HEK293 (cell line): ENCODE measurements around the gene SAFB.
A peak's percentile ranks its signal among the peaks of the same experiment; 100 is the strongest.

Experiments
- GLIS1 ChIP-seq: fragments of 450-650 bp; formaldehyde crosslinking; IDR thresholded peaks from 2 replicates; pipeline ENCODE4 v1.5.1; 2016; ENCODE audit warnings: missing biosample characterization, missing genetic modification characterization
- GLIS2 ChIP-seq: fragments of 450-650 bp; formaldehyde crosslinking; IDR thresholded peaks from 2 replicates; pipeline ENCODE4 v1.5.1; 2016; ENCODE audit warnings: missing biosample characterization, missing genetic modification characterization
- HOXC10 ChIP-seq: sonication (generic); formaldehyde crosslinking; IDR thresholded peaks from 2 replicates; pipeline ENCODE4 v1.8.1; 2023; ENCODE audit warnings: mild to moderate bottlenecking, missing genetic modification reagents
- IKZF3 ChIP-seq: fragments of 450-650 bp; IDR thresholded peaks from 2 replicates; pipeline ENCODE4 v1.5.0; 2018; ENCODE audit warnings: missing biosample characterization, mild to moderate bottlenecking, missing genetic modification characterization, moderate library complexity
- KLF8 ChIP-seq: fragments of 450-650 bp; formaldehyde crosslinking; IDR thresholded peaks from 2 replicates; pipeline ENCODE4 v1.5.1; 2016; ENCODE audit warnings: missing biosample characterization, missing genetic modification characterization
- PBX3 ChIP-seq: sonication (generic); formaldehyde crosslinking; IDR thresholded peaks from 2 replicates; pipeline ENCODE4 v1.8.1; 2022; ENCODE audit warnings: mild to moderate bottlenecking, moderate library complexity, missing genetic modification reagents
- PRDM6 ChIP-seq: fragments of 450-650 bp; formaldehyde crosslinking; IDR thresholded peaks from 2 replicates; pipeline ENCODE4 v1.5.1; 2017; ENCODE audit warnings: missing biosample characterization, missing genetic modification characterization
- SCRT1 ChIP-seq: fragments of 450-650 bp; formaldehyde crosslinking; IDR thresholded peaks from 2 replicates; pipeline ENCODE4 v1.5.1; 2016; ENCODE audit warnings: missing biosample characterization, missing genetic modification characterization, borderline replicate concordance
- SETDB1 ChIP-seq: IDR thresholded peaks from one replicate; pipeline ENCODE4 v1.6.1; 2017; ENCODE audit warnings: mild to moderate bottlenecking, low read length, moderate library complexity, mixed read lengths; ENCODE audit not compliant: insufficient read length
- WT1 ChIP-seq: fragments of 450-650 bp; formaldehyde crosslinking; IDR thresholded peaks from 2 replicates; pipeline ENCODE4 v1.5.1; 2016; ENCODE audit warnings: missing biosample characterization, missing genetic modification characterization
- ZBTB1 ChIP-seq: fragments of 450-650 bp; formaldehyde crosslinking; IDR thresholded peaks from 2 replicates; pipeline ENCODE4 v1.5.1; 2016; ENCODE audit warnings: missing biosample characterization, missing genetic modification characterization
- ZFP3 ChIP-seq: fragments of 450-650 bp; formaldehyde crosslinking; IDR thresholded peaks from 2 replicates; pipeline ENCODE4 v1.5.1; 2016; ENCODE audit warnings: low read depth, missing biosample characterization, missing genetic modification characterization
- ZFP41 ChIP-seq: fragments of 450-650 bp; formaldehyde crosslinking; IDR thresholded peaks from 2 replicates; pipeline ENCODE4 v1.5.1; 2016; ENCODE audit warnings: missing biosample characterization, missing genetic modification characterization, borderline replicate concordance
- ZNF169 ChIP-seq: fragments of 450-650 bp; formaldehyde crosslinking; IDR thresholded peaks from 2 replicates; pipeline ENCODE4 v1.5.1; 2016; ENCODE audit warnings: missing biosample characterization, missing genetic modification characterization
- ZNF19 ChIP-seq: fragments of 450-650 bp; formaldehyde crosslinking; IDR thresholded peaks from 2 replicates; pipeline ENCODE4; 2016; ENCODE audit warnings: missing biosample characterization, missing genetic modification characterization, low read depth
- ZNF2 ChIP-seq: fragments of 450-650 bp; formaldehyde crosslinking; IDR thresholded peaks from 2 replicates; pipeline ENCODE4 v1.5.1; 2016; ENCODE audit warnings: missing biosample characterization, missing genetic modification characterization
- ZNF211 ChIP-seq: fragments of 450-650 bp; formaldehyde crosslinking; IDR thresholded peaks from 2 replicates; pipeline ENCODE4 v1.5.1; 2016; ENCODE audit warnings: low read depth, missing biosample characterization, missing genetic modification characterization
- ZNF335 ChIP-seq: fragments of 450-650 bp; formaldehyde crosslinking; conservative IDR thresholded peaks from 2 replicates; pipeline ENCODE4 v1.5.1; 2016; ENCODE audit warnings: missing biosample characterization, missing genetic modification characterization
- ZNF473 ChIP-seq: fragments of 450-650 bp; formaldehyde crosslinking; IDR thresholded peaks from 2 replicates; pipeline ENCODE4 v1.5.1; 2017; ENCODE audit warnings: missing biosample characterization, missing genetic modification characterization
- ZNF549 ChIP-seq: fragments of 450-650 bp; IDR thresholded peaks from 2 replicates; pipeline ENCODE4 v1.5.1; 2018; ENCODE audit warnings: missing biosample characterization, missing genetic modification characterization, mild to moderate bottlenecking, inconsistent platforms, moderate library complexity
- ZNF585B ChIP-seq: fragments of 450-650 bp; formaldehyde crosslinking; IDR thresholded peaks from 2 replicates; pipeline ENCODE4 v1.5.1; 2016; ENCODE audit warnings: missing biosample characterization, missing genetic modification characterization
- ZNF596 ChIP-seq: fragments of 450-650 bp; IDR thresholded peaks from 2 replicates; pipeline ENCODE4 v1.5.0; 2018; ENCODE audit warnings: missing biosample characterization, mild to moderate bottlenecking, missing genetic modification characterization, moderate library complexity
- ZNF600 ChIP-seq: fragments of 450-650 bp; formaldehyde crosslinking; IDR thresholded peaks from 2 replicates; pipeline ENCODE4 v1.5.1; 2016; ENCODE audit warnings: missing biosample characterization, missing genetic modification characterization
- ZNF626 ChIP-seq: fragments of 450-650 bp; sonication (Bioruptor Pico); formaldehyde crosslinking; IDR thresholded peaks from 2 replicates; pipeline ENCODE4 v1.5.1; 2018; ENCODE audit warnings: missing biosample characterization, missing genetic modification characterization, inconsistent platforms
- ZNF645 ChIP-seq: fragments of 450-650 bp; formaldehyde crosslinking; IDR thresholded peaks from 2 replicates; pipeline ENCODE4; 2016; ENCODE audit warnings: missing biosample characterization, missing genetic modification characterization
- ZNF701 ChIP-seq: fragments of 450-650 bp; formaldehyde crosslinking; IDR thresholded peaks from 2 replicates; pipeline ENCODE4 v1.5.1; 2016; ENCODE audit warnings: missing biosample characterization, missing genetic modification characterization
- ZNF777 ChIP-seq: fragments of 450-650 bp; formaldehyde crosslinking; IDR thresholded peaks from 2 replicates; pipeline ENCODE4 v1.5.1; 2017; ENCODE audit warnings: missing biosample characterization, missing genetic modification characterization, borderline replicate concordance
- ZNF792 ChIP-seq: fragments of 450-650 bp; formaldehyde crosslinking; IDR thresholded peaks from 2 replicates; pipeline ENCODE4 v1.5.1; 2016; ENCODE audit warnings: missing biosample characterization, missing genetic modification characterization
- ZNF837 ChIP-seq: fragments of 450-650 bp; formaldehyde crosslinking; IDR thresholded peaks from 2 replicates; pipeline ENCODE4 v1.5.1; 2016; ENCODE audit warnings: missing biosample characterization, missing genetic modification characterization
- ZSCAN4 ChIP-seq: fragments of 450-650 bp; formaldehyde crosslinking; IDR thresholded peaks from 2 replicates; pipeline ENCODE4 v1.5.1; 2017; ENCODE audit warnings: missing biosample characterization, missing genetic modification characterization
- ZSCAN5A ChIP-seq: fragments of 450-650 bp; formaldehyde crosslinking; IDR thresholded peaks from 2 replicates; pipeline ENCODE4 v1.5.1; 2016; ENCODE audit warnings: missing biosample characterization, missing genetic modification characterization
- TF ChIP-seq, protein P1 (sequence below): fragments of 450-650 bp; IDR thresholded peaks from 2 replicates; pipeline ENCODE4 v1.5.1; 2018; ENCODE audit warnings: missing biosample characterization, mild to moderate bottlenecking, missing genetic modification characterization

SAFB gene

DNA sequence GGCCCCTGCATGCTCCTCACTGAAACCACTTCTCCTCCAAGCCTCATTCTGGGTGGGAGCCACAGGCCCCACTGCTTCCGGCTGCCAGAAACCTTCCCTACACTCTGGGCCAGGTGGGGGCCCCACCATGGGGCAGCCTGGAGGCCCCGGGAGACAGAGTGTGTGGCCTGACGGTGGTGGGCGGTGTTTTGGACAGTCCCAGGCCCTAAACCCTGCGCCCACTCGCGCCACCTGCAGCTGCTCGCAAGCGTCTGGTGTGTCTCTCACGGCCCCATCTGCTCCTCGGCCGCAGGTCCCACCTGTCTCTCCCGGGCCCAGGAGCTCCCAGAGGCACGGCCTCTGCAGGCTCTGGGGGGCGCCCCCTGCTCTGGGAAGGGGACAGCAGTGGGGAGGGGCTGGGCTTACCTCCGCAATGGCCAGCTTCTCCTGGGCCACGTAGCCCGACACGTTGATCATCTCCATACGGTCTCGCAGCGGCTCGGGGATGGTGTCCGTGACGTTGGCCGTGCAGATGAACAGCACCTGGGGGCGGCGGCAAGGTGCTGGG lies 72.8 kb downstream of the SAFB start (continued):
- TF ChIP-seq GLIS1 (peak; percentile 91), ZFP3 (tag by site-specific recombination) (no peak), ZSCAN4 (tag by site-specific recombination) (no peak), ZFP41 (tag by site-specific recombination) (no peak), PRDM6 (tag by site-specific recombination) (no peak), WT1 (tag by site-specific recombination) (no peak), ZSCAN5A (no peak), ZNF596 (tag by site-specific recombination) (no peak), ZNF549 (tag by site-specific recombination) (no peak), ZNF777 (tag by site-specific recombination) (no peak), ZBTB1 (tag by site-specific recombination) (no peak), ZNF626 (tag by site-specific recombination) (no peak), SCRT1 (tag by site-specific recombination) (0 out of 2 replicates have a peak, but pooled peaks have one; percentile 50), ZNF701 (tag by site-specific recombination) (no peak), PBX3 (CRISPR knock-in tag) (no peak), KLF8 (peak; percentile 67), ZNF600 (tag by site-specific recombination) (0 out of 2 replicates have a peak, but pooled peaks have one; percentile 34), HOXC10 (CRISPR knock-in tag) (no peak), ZNF211 (tag by site-specific recombination) (no peak), ZNF645 (tag by site-specific recombination) (no peak), IKZF3 (tag by site-specific recombination) (peak; percentile 62), ZNF585B (tag by site-specific recombination) (no peak), ZNF335 (tag by site-specific recombination) (no peak), GLIS2 (tag by site-specific recombination) (peak; percentile 72), SETDB1 (no peak), ZNF169 (tag by site-specific recombination) (no peak), ZNF792 (no peak), ZNF473 (no peak), ZNF2 (tag by site-specific recombination) (0 out of 2 replicates have a peak, but pooled peaks have one; percentile 20), ZNF19 (tag by site-specific recombination) (no peak), ZNF837 (tag by site-specific recombination) (no peak)
- TF ChIP-seq, protein P1, sequence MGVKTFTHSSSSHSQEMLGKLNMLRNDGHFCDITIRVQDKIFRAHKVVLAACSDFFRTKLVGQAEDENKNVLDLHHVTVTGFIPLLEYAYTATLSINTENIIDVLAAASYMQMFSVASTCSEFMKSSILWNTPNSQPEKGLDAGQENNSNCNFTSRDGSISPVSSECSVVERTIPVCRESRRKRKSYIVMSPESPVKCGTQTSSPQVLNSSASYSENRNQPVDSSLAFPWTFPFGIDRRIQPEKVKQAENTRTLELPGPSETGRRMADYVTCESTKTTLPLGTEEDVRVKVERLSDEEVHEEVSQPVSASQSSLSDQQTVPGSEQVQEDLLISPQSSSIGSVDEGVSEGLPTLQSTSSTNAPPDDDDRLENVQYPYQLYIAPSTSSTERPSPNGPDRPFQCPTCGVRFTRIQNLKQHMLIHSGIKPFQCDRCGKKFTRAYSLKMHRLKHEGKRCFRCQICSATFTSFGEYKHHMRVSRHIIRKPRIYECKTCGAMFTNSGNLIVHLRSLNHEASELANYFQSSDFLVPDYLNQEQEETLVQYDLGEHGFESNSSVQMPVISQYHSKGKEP (tag by site-specific recombination): peak; percentile 30; the same call in 1 of the 2 replicates
